Right renal cortex interstitium (tissue), 3 donors: ENCODE results near the gene KIF25. TPM values are rescaled to one million over a fixed set of nuclear protein-coding genes. Genes with fewer than 3 reads are reported as not detected.

Experiments
- DNase-seq, 3 donors: peaks; one replicate each; pipeline ENCODE4 v3.0.0-alpha.2; 2013; ENCODE audit warnings: low read depth in 3 of 3, low spot score in 2 of 3
- polyA plus RNA-seq, 3 donors: library from polyadenylated mRNA; unstranded; fragments of 120-200 nt; gene quantifications; one replicate each; pipeline ENCODE4 v1.2.1, GENCODE V29; 2013; ENCODE audit not compliant: insufficient read length in 3 of 3

KIF25 gene
- polyA plus RNA-seq, 3 donors: 0.47 to 0.82 (median 0.50) TPM

DNA sequence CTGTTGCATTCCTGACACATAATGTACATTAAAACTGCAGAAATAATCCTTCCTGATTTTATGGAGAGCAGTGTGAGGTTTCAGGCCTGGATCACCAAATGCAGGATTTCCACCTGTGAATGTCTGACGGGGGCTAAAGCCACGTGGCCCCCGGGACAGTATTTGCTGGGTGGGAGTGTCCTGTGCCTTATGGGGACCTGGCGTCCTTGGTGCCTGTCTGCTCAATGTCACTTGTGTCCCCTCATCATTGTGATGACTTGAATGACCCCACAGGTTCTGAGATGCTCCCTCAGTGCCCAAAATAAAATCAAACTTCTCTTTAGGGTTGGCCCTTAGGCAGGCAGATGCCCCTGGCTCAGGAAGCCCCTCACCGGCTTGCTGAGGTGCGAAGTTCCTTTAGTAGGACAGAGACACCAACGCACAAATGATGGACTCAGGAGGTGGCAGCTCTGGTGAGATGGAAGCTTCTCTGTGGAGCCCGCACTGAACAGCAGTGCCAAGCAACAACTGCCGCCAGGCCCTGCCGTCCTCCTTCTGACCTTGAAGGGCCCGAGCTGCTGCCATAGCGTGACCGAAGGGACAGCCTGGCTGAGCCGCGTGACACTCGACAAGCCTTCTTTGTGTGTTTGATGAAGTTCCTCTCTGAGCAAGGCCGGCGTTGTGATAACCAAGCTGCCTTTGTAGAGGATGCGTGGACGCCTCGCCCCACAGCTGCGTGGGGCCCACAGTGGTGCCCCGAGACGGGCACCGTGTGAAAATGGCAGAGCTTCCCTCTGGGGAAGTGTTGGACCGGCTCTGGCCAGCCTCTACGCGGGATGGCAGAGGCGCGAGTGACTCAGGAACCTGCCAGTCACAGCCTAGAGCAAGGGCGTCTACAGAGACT lies 50.6 kb downstream of the KIF25 start:
- DNase-seq: no peak

DNA sequence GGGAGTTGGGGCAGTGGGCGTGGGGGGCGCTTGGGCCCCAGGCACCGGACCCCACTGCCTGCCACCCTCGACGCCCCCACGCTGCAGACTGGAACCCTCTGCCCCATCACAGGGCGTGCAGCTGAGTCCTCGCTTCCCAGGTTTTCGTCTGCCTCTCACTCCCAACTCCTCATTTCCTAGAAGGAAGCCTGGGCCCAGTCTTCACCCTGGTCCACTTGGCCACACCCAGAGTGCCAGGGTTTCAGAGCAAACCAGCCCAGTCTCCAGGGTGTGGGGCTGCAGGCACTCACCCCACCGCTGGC lies 51.2 kb downstream of the KIF25 start:
- no peak for DNase-seq

DNA sequence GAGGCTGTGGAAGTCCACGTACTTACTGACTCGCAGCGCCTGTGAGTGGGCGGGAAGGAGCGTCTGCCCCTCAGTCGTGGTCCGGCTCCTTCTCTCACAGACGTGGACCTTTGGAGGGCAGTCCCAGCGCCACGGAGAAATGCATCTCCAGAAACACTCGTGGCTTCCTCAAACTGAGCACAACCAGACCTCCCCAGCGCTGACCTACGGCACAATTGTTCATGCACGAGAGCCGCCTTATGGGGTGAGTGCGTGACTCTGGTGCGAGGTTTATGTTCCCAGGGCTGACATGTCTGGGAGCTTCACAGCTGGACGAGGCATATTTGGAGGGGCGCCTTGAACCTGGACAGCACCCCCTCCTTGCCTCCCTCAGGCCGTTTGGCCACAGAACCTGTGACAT lies 51.8 kb downstream of the KIF25 start:
- DNase-seq: no peak

DNA sequence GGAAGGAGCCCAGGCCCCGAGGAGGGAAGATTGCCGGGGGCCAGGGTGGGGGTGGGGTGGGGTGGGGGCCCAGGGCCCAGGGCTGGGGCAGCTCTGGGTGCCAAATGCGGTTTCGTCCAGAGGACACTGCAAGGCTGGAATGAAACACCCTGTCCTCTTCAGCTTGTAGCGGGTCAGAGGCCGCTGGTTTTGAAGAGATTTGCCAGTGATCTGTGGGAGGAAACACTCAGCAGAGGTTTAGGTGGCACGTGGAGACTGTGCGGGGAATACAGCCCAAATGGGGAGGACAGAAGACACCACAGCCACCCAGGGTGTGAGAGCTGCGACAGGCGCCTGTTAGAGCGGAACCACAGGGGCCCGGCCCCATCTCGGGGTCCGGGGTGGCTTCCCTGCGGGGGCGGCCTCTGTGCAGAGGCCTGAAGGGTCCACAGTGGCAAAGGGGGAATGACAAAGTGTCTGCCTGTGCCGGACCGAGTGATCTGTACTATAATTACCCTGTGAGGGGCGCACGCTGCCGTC lies 52.3 kb downstream of the KIF25 start:
- no peak for DNase-seq

- no peak for DNase-seq
Measured at GRCh38 chr6:168050225-168050880, 52.9 kb downstream of the KIF25 start.

DNA sequence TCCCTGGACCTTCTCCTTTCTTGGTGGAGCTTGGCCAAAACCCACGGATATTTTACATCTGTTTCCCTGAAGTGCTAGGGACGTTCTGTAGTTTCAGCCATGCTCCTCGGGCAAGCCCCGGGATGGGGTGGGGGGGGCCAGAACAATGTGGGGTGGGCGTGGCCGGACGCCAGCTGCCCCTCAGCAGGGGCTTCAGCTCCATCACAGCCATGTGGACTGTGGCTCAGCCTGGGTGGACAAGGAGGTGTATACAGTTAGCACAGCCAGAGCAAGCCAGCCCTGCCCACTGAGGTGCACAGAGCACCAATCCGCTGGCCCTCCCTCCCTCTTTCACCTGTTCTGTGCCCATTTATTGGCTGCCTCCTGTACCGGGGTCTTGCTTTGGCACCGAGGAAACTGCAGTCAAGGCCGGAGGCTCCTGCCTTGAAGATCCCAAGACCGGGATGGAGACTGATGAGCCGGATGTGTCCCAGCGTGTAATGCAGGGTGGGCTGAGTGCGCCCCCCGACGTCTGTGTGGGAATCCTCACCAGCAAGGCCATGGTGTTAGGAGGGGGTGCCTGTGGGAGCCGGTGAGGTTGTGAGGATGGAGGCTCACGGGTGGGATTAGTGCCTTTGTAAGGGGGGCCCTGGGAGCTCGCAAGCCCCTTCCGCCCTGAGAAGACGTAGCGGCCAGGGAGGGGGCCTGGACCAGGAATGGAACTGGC lies 53.6 kb downstream of the KIF25 start:
- no peak for DNase-seq

DNA sequence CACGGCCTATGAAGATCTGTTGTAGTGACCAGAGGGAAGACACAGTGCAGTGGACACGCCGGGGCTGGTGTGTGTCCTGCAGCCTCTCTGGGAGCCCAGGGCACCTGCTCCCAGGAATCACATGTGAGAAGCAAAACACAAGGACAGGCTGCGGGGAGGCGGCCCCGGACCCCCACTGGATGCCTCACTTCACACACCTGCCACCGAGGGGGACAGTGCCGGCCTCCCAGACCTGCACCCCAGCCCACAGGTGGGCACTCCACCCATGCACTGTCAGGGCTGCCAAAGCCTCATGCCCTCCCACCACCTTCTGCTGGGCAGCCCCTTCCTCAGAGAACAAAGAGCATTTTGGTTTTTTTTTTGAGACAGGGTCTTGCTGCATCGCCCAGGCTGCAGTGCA lies 54.2 kb downstream of the KIF25 start:
- DNase-seq: no peak

GRCh38 chr6:168052291-168052891 lies 54.9 kb downstream of the KIF25 start:
- no peak for DNase-seq

- no peak for DNase-seq
Measured at GRCh38 chr6:168053086-168053956, 55.9 kb downstream of the KIF25 start.

DNA sequence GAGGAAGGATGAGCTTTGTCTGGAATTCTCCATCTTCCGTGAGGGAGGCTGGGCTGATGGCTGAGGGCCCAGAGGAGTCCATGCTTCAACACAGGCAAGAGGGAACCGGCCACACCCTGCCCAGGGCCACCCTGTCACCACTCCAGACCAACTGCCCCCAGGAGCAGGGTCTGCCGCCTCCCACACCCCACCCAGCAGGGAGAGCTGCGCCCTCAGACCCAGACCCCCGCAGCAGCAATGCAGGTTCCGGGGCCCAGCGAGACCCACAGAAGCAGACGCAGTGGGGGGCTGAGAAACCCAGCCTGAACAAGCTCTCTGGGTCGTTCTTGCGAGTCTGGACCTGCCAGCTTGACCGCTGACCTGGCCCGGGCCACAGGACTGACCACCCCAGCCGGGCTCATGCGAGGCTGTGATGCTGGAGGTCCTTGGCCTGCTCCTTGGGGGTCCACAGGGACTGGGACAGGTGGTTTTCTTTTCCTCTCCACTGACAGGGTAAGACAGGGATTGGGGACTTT lies 56.5 kb downstream of the KIF25 start:
- no peak for DNase-seq

DNA sequence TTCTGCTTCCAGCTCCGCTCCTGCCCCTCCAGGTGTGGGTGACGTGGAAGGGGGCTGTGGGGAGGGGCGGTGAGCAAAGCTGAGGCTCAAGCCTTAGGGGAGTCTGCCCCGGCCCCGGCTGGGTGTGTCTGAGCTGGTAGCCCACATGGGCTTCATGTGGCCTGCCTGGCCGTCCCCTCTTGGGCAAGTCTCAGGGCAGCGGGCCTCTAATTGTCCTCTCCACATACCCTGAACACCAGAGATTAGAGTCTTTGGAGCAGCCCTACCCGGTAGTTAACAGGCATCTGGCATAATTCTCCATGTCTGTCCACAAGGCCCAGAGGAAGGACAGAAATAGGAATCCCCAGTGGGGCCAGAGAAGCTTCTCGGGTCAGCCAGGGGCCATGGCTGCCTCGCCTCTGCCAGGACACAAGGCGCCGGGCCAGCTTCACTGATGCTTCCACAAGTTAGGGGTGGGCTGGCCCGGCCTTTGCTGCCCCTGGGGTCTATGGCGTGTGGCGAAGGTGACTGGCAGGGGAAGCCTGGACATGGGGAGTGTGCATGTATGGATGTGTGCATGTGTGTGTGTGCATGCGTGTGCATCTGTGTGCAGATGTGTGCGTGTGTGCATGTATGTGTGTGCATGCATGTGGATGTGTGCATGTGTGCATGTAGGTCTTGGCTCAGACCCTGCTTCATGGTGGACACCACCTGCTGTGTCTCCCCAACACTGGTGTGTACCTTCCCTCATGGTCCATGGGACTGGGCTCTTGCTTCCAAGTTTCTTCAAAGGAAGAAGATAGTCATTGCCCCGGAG lies 57.5 kb downstream of the KIF25 start:
- DNase-seq: no peak

- DNase-seq: no peak
Measured at GRCh38 chr6:168055696-168056489, 58.4 kb downstream of the KIF25 start.

DNA sequence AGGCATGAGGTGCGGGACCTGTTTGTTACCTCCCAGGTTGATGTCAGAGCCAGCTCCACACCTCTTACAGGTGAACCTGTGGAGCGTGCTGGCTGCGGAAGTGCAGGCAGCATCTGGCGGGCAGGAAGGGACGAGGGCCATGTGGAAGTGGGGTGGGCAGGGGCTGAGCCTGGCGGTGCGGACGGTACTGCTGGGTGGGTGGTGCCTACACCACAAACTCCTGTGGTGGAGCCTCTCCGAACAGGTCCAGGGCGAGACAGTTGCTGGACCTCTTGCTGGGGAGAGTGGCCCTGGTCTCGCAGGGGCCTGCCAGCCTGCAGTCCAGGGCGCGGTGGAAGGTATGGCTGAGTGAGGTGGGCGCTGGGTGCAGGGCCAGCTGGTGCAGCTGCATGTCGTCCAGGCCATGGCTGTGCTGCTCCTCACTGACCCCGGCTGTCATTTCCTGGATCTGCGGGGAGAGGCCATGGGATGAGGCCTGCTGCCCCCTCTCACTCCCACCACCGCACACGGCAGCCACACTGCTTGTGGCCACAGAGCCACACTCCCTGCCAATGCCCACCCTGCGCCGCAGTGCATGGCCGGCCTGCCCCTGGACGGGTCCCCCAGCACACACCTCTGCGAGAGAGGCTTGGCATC lies 59.5 kb downstream of the KIF25 start:
- no peak for DNase-seq

DNA sequence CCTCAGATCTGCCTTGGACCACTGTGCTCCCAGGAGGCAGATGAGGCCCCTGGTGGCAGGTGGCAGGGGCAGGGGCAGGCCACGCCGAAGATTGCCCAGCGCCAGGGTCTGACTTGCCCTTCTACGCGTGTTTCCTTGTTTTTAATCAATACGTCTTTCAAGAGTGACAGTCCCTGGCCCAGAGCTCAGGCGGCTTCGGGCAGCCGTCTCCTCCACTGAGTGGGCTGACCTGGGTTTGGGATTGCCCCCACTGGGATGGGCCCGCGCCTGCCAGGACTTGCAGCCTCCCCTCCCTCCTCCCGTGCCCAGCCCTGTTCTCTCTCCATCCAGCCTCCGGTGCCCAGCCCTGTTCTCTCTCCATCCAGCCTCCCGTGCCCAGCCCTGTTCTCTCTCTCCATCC lies 60.4 kb downstream of the KIF25 start:
- no peak for DNase-seq

GRCh38 chr6:168058691-168059551 lies 61.5 kb downstream of the KIF25 start:
- no peak for DNase-seq

GRCh38 chr6:168060521-168060931 lies 63.1 kb downstream of the KIF25 start:
- DNase-seq: no peak
